ENCODE measurements around the gene SUPT4H1.

The SUPT4H1 gene

GRCh38 chr17:58380207-58381123 lies 28.5 kb upstream of the SUPT4H1 start:
- no peak for DNase-seq

DNA sequence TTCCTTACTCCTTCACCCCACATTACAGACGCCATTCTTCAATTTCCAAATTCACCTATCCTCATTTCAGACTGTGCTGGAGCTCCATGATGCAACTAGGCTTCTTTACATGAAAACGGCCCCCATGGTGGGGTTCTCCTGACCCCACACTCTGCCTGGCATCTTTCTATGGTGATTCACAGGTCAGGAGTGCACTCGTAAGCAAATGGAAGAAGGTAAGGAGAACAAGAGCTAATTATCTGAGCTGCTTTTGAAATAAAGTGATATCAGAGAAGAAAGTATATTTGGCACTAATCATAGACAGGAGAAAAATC lies 27.5 kb upstream of the SUPT4H1 start:
- DNase-seq, result no peak

- DNase-seq, result no peak
Measured at GRCh38 chr17:58378733-58379510, 26.9 kb upstream of the SUPT4H1 start.

DNA sequence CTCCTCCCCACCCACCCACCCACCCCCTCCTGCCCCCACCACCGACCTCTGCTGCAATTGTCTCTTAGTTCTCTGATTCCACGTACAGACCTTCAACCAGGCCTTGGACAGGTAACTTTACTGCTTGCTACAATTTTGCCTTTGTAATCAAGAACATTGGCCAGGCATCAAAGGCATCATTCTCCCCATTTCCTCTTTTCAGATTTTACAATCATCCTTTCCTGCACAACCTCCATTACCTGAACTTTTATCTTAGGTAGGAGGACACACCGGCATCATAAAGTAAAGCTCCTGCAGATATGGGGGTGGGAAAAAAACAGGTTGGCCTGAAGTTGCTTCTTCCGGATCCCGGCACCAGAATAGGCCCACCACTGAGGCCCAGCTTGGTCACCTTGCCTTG lies 25.7 kb upstream of the SUPT4H1 start:
- no peak for DNase-seq

DNA sequence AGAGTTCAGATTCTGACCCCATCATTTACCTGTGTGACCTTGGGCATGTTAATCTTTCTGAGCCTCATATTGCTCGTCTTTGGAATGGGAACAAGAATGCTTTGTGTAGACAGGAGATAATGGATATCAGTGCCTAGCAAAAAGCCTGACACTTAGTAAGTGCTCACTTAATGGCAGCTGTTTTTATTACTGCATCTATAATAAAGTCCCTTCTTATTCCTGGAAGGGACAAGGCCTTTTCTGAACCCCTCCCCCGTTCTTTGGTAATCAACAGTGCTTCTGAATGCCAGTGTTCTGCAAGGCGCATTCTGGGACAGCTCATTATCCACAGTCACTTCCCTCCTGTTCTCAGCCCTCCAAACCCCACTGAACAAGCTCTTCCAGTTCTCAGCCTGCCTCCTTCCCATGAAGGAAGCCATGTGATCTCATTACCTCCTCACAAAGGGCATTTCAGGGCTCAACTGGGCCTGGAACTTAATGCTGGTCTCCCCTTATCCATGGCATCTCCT lies 25.1 kb upstream of the SUPT4H1 start:
- no peak for DNase-seq

GRCh38 chr17:58376472-58377000 lies 24.5 kb upstream of the SUPT4H1 start:
- no peak for DNase-seq

GRCh38 chr17:58375811-58376210 lies 23.8 kb upstream of the SUPT4H1 start:
- no peak for DNase-seq

DNA sequence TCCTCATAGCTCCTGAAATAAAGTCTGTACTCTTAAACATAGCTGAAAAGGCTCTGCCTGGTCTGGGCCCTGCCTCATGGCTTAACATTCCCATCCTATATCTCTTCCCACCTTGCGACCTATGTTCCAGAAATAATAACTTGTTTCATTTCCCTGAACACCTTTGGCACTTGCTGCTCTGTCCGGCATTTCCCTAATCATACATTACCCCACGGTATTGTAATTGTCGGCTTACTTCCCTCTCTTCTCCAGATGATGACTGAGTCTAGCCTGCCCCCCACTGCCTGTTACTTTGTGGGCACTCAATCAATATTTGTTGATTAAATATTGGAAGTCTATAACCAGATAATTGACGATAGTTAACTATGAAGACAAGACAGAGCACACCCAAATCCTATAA lies 23.3 kb upstream of the SUPT4H1 start:
- no peak for DNase-seq

- DNase-seq, result no peak
Measured at GRCh38 chr17:58373923-58374322, 21.9 kb upstream of the SUPT4H1 start.

- DNase-seq, result no peak
Measured at GRCh38 chr17:58373003-58373402, 21.0 kb upstream of the SUPT4H1 start.

DNA sequence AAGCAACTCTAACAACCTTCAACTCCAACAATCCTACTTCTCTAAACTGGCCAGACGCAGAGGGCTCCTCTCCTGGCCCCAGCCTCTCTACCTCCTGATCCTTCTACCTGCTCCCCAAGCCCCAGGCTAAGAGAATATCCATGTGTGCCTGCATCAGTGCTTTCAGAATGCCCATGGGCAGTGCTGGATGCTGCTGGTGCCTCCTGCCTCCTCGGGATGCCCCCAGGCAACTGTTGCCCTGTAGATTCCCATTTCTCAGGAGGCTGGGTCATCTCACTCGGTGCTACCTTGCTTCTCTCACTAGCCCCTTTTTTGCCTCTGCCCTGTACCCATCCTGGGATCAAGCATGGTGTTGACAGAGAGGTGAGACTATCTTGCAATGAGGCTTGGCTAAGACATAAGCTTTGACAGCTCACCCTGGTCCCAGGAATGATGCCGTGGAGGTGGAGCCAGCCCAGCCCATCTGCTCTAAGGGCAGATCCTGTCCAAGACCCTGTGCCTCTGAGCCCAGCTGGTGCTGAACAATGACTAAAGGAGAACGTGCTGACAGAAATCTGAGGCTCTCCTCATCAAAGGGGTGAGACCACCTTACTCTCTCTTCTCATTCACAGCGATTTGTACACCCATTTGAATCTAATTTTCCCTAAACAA lies 19.4 kb upstream of the SUPT4H1 start:
- DNase-seq, result no peak

DNA sequence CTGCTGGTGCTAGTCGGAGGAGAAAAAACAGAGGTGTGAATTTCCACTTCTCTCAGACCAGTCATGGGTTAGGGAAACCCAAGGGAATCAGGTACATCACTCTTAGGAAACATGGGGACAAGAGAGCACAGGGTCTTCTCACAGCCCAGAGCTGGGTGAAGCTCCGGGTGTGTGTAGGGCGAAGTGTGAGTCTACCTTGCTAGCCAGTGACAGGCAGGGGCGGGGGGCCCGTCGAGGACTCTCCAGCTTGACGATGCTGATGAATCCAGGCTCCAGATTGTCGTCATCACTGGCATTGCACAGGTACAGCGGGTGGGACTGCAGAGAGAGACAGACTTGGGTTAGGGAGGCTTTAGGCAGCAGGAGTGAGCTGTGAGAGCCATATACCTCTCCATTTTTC lies 18.7 kb upstream of the SUPT4H1 start:
- no peak for DNase-seq

GRCh38 chr17:58370309-58370708 lies 18.3 kb upstream of the SUPT4H1 start:
- DNase-seq, result no peak

GRCh38 chr17:58369214-58370031 lies 17.4 kb upstream of the SUPT4H1 start:
- DNase-seq, result no peak

- DNase-seq, result peak in 1 of 2 donors; percentile 22
Measured at GRCh38 chr17:58368860-58369213, 16.8 kb upstream of the SUPT4H1 start.

DNA sequence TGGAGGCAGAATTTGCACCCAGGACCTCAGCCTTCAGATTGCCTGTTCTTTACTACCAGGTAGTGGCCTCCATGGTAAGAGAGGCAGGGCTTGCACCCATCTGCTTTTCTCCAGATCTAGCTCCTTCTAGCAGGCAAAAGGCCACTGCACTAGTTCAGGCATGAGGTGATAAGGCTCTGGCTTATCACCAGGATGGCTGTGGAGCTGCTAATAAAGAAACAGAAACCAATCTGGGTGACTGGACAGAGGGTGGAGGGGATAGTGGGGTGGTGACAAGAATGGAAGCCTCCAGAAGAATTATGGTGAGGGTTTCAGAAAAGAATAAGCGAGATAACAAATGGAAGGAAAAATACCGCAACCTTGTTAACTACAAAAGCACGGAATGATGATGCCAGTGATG lies 15.5 kb upstream of the SUPT4H1 start:
- DNase-seq, result no peak

DNA sequence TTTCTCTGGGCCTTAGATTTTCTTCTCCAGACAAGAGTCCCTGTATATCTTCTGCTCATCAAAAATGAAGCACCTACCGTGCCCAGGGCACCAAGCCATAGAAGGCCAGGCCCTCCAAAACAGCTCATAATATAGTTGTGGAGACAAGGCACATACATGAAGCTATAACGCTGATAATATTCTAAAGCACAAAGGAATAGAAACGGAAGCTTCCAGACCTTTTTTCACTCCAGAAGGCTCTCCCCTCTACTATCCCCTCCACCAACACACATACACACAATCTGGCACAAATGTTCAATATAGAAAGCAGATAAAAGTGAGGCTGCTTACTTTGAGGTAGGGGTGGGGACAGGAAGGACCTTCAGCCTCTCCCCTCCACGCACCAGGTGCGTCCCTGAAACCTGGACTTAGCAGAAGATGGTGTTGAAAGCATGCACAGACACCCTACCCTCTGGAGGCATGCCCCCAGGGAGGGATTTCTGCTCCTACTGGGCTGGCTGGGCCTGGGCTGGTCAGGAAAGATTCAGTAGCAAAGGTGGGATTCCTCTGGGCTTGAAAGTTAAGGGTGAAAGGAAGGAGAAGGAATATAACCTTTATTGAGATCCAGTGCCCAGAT lies 14.1 kb upstream of the SUPT4H1 start:
- DNase-seq, result no peak

DNA sequence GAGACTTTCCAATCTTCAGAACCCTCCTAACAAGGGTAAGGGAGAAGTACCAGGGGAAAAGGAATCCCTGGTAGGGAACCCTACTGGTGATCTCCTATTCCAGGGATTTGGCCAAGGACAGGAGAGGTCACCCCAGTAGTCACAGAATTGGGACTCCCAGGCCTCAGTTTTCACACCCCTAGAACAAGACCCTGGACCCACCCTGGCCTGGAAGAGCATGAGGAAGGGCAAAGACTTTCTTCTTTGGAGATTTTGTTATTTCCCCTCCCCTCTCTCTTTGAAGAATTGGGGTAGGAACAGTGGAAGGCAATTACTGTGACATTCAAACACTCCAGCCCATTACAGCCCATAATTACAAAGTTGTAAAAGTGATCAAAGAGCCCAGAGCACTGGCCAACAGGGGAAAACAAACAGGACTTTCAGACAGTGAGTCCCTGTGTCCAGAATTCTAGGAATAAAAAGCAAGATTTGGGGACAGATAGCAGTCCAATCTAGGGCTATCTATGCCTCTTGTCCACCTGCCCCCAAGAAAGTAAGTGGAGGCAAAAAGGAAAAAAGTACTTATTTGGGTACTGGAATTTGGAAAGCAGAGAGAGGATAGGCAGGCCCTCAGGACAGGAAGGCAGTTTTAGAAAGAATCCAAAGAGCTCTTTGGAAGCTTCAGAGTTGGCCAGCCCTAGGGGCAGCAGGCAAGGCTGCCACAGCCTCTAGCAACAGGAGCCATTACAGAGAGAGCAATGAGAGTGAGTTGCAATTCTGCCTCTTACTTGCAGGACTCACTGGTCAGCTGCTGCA lies 13.4 kb upstream of the SUPT4H1 start:
- DNase-seq, result no peak

- DNase-seq, result no peak
Measured at GRCh38 chr17:58364270-58364942, 12.4 kb upstream of the SUPT4H1 start.

GRCh38 chr17:58363457-58364185 lies 11.6 kb upstream of the SUPT4H1 start:
- no peak for DNase-seq

Measured in CD4-positive, alpha-beta T cell treated with Interferon alpha-2 for 1 hour (primary cell).